OCI-LY1 (cell line): ENCODE results near the gene DRD2.

Source experiments
- CTCF ChIP-seq: fragments of 200-600 bp; sonication (generic), shearing (Covaris generic); IDR thresholded peaks from 2 replicates; pipeline ENCODE4 v1.5.1; 2017; ENCODE audit warnings: mild to moderate bottlenecking, antibody characterized with exemption, low read length, moderate library complexity, mixed read lengths
- EZH2 ChIP-seq: fragments of 200-600 bp; sonication (generic), shearing (Covaris generic); IDR thresholded peaks from 2 replicates; pipeline ENCODE4 v1.8.0; 2017; ENCODE audit warnings: borderline replicate concordance, mixed run types, mild to moderate bottlenecking, antibody characterized with exemption, low read length, moderate library complexity, mixed read lengths

- TF ChIP-seq CTCF (no peak), EZH2 (no peak)
These were observed 99.0 kb downstream of the DRD2 start for GRCh38 chr11:113376156-113376555.
